ENCODE results near the gene DDX46.

DDX46 gene

DNA sequence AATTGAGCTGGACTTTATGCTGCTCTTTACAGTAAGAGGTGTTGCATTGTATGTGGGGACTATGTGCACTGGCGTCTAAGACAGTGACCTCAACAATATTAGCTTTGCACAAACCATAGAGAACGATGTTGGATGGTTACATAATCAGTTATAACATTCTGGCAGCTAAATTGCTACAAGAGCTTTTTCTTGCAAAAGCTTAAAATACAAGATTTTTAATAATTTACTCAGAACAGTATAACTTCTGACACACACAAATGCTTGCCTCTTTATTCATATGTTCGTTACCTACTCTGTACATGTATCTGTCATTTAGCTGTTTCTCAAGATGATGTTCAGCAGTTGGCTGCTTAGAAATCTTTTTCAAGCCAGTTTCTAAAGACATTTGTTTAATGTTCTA lies 98.8 kb downstream of the DDX46 start:
- no peak overlapping the region for H3K4me3 ChIP-seq (ENCODE audit: low read depth, low read length)
- DNase-seq (ENCODE audit: low read depth), result no peak
- TF ChIP-seq, protein P1, sequence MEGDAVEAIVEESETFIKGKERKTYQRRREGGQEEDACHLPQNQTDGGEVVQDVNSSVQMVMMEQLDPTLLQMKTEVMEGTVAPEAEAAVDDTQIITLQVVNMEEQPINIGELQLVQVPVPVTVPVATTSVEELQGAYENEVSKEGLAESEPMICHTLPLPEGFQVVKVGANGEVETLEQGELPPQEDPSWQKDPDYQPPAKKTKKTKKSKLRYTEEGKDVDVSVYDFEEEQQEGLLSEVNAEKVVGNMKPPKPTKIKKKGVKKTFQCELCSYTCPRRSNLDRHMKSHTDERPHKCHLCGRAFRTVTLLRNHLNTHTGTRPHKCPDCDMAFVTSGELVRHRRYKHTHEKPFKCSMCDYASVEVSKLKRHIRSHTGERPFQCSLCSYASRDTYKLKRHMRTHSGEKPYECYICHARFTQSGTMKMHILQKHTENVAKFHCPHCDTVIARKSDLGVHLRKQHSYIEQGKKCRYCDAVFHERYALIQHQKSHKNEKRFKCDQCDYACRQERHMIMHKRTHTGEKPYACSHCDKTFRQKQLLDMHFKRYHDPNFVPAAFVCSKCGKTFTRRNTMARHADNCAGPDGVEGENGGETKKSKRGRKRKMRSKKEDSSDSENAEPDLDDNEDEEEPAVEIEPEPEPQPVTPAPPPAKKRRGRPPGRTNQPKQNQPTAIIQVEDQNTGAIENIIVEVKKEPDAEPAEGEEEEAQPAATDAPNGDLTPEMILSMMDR (IDR thresholded peaks at IDR 0.05; ENCODE audit: control insufficient read depth, extremely low read depth, insufficient read depth), result no peak

DNA sequence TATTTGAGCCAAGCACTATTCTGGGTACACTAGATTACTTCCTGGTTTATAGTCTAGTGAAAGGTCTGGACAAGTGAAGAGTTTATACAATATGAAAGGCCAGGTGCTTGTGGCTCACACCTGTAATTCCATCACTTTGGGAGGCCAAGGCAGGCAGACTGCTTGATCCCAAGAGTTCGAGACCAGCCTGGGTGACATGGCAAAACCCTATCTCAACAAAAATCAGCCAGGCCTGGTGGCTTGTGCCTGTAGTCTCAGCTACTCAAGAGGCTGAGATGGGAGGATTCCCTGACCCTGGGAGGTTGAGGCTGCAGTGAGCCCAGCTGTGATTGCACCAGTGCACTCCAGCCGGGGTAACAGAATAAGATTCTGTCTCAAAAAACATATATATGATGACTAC lies 106.1 kb downstream of the DDX46 start:
- DNase-seq (ENCODE audit: low read depth), result no peak
- no peak overlapping the region for H3K4me3 ChIP-seq (ENCODE audit: low read depth, low read length)
- TF ChIP-seq, protein P1 (IDR thresholded peaks at IDR 0.05; ENCODE audit: control insufficient read depth, extremely low read depth, insufficient read depth), result no peak

DNA sequence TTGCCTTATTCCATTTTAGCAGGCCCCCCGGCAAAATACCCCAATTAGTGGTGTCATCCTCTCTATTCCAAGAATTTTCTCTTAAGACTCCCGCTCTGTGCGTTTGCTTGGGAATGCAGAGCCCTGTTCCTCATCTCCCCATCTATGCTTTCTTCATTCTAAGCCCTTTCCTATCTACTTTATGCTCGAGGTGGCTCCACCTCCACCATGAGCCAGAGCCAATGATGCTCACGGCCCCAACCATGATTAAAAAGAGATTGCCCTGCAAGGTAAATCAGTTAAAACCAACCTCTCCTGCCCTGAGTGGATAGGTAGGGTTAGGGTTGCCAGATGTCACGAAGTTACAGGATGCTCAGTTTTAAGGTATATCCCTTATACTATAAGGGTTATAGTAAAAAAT lies 114.9 kb downstream of the DDX46 start:
- H3K4me3 ChIP-seq (ENCODE audit: low read depth, low read length), result no peak overlapping the region; the same call in 1 of the 2 replicates
- DNase-seq (ENCODE audit: low read depth), result no peak
- TF ChIP-seq, protein P1 (IDR thresholded peaks at IDR 0.05; ENCODE audit: control insufficient read depth, extremely low read depth, insufficient read depth), result no peak

DNA sequence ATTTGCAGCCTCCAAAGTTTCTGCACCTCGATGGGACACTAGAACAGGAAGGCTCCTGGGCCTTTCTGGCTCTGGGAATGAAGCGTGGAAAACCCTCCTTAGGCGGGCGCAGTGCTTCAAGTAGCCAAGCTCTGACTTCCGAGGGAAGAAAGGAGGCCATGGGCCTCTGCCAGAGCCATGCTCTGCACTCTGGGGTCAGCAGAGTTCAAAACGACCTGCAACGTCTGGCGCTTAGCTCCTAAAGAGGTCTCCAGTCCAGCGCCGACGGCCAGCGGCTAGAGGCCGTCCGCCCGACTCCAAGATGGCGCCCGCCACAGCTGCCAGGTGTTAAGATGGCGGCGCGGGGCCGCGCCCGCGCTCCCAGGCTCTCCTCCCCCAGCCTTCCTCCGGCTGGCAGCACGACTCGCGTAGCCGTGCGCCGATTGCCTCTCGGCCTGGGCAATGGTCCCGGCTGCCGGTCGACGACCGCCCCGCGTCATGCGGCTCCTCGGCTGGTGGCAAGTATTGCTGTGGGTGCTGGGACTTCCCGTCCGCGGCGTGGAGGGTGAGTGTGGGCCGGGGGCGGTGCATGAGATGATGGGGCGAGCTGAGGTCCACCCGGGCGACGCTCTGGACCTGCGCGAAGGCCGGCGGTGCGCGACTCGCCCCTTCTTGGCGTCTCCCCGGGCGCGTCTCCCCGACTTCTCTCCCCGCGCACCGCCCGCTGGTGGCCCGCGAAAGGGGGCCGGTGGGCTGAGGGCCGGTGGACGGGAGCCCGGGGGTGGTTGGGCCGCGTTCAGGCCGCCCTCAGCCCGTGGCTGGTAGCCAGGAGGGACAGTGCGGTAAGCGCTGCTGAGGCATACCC lies 115.6 kb downstream of the DDX46 start, which contains the start of gene TXNDC15:
Gene TXNDC15, plus strand, starts transcription at position 385 of the 844 bp plus-strand sequence. Its CDS starts 57 bp downstream, at position 442.
- peak within 1 kb of the TSS; percentile 75 for H3K4me3 ChIP-seq (ENCODE audit: low read depth, low read length)
- DNase-seq (ENCODE audit: low read depth), result peak; percentile 57
- TF ChIP-seq, protein P1 (IDR thresholded peaks at IDR 0.05; ENCODE audit: control insufficient read depth, extremely low read depth, insufficient read depth), result no peak

- H3K4me3 ChIP-seq (ENCODE audit: low read depth, low read length), result peak overlapping the region; percentile 75
- TF ChIP-seq, protein P1 (IDR thresholded peaks at IDR 0.05; ENCODE audit: control insufficient read depth, extremely low read depth, insufficient read depth), result no peak
- DNase-seq (ENCODE audit: low read depth), result no peak
Measured at GRCh38 chr5:134874831-134875655, 116.5 kb downstream of the DDX46 start.

DNA sequence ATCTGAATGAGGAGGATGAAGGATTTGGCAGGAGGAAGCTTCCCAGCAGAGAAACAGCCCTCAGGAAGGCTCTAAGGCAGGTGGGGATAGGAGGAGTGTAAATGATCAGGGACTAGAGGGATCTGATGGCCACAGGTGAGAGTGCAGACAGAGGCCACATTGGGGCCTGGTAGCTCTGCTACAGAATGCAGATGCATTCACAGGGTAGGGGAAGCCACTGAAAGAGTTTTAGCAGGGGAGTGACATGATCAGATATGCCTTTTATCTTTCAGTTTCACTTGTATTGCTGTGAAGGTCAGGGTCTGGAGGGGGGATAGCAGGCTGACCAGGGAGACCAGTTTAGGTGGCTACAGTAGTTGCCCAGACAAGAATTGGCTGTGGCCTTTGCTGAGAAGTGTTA lies 118.6 kb downstream of the DDX46 start:
- TF ChIP-seq, protein P1 (IDR thresholded peaks at IDR 0.05; ENCODE audit: control insufficient read depth, extremely low read depth, insufficient read depth), result no peak
- DNase-seq (ENCODE audit: low read depth), result no peak
- no peak overlapping the region for H3K4me3 ChIP-seq (ENCODE audit: low read depth, low read length)

All from LNCaP clone FGC (cell line).